Tibial nerve (tissue), 4 donors: ENCODE measurements around the gene CCNO. TPM values are rescaled to one million over a fixed set of nuclear protein-coding genes. Genes with fewer than 3 reads are reported as not detected.

Experiments used
- DNase-seq, 2 donors: peaks; one replicate each; pipeline ENCODE4 v3.0.0-alpha.2; 2019; ENCODE audit warnings: low spot score in 2 of 2
- H3K27ac ChIP-seq, 4 donors: fragments of 200-600 bp; sonication (generic) in 3 of 4; one replicate each; pipeline ENCODE4 v1.5.1; 2017 to 2019; ENCODE audit warnings: mild to moderate bottlenecking in 1 of 4
- H3K27me3 ChIP-seq, 2 donors: fragments of 200-600 bp; sonication (generic) in 1 of 2; one replicate each; pipeline versions ENCODE4 v1.5.1 to v1.6.0; 2017 to 2019
- H3K36me3 ChIP-seq, 3 donors: fragments of 200-600 bp; sonication (generic); one replicate each; pipeline ENCODE4 v1.5.1; 2018 to 2019
- H3K4me1 ChIP-seq, 4 donors: fragments of 200-600 bp; sonication (generic) in 3 of 4; one replicate each; pipeline ENCODE4 v1.5.1; 2017 to 2019
- H3K4me3 ChIP-seq, 4 donors: fragments of 200-600 bp; sonication (generic) in 3 of 4; one replicate each; pipeline ENCODE4 v1.5.1; 2017 to 2019; ENCODE audit warnings: mild to moderate bottlenecking in 1 of 4, moderate library complexity in 1 of 4
- H3K9me3 ChIP-seq, 4 donors: fragments of 200-600 bp; sonication (generic) in 3 of 4; one replicate each; pipeline ENCODE4 v1.5.1; 2017 to 2019
- CTCF ChIP-seq, 5 experiments: fragments of 200-600 bp in 3 of 5; fragments of 450-650 bp in 2 of 5; sonication (generic) in 3 of 5; IDR thresholded peaks; one replicate each; pipeline ENCODE4 v1.5.1; 2016 to 2019; ENCODE audit warnings: antibody characterized with exemption in 5 of 5, mild to moderate bottlenecking in 3 of 5, moderate library complexity in 2 of 5
- EP300 ChIP-seq, 2 donors: sonication (generic); formaldehyde crosslinking; IDR thresholded peaks; one replicate each; pipeline ENCODE4 v1.6.1; 2017; ENCODE audit warnings: antibody characterized with exemption in 2 of 2, mild to moderate bottlenecking in 1 of 2
- POLR2A ChIP-seq, 2 donors: fragments of 450-650 bp; IDR thresholded peaks; one replicate each; pipeline ENCODE4 v1.6.1; 2017; ENCODE audit warnings: antibody characterized with exemption in 2 of 2, mild to moderate bottlenecking in 2 of 2, moderate library complexity in 2 of 2
- WGBS, 2 donors: methylation state at CpG; one replicate each; pipeline ENCODE4 v1.1.5; 2018; 5-methylcytosine and 5-hydroxymethylcytosine counted together
- total RNA-seq, 4 donors: library from RNA; depleted of rRNA; stranded (reverse); fragments of >200 nt; gene quantifications; one replicate each; pipeline ENCODE4 v1.1.0, GENCODE V29; 2016

CCNO gene
- total RNA-seq, 4 donors from 2014 or later, result 0.30 to 0.87 TPM; not detected in 2

- TF ChIP-seq POLR2A (IDR thresholded peaks at IDR 0.05) (no peak), CTCF (IDR thresholded peaks at IDR 0.05) (no peak), EP300 (IDR thresholded peaks at IDR 0.05) (no peak)
- Histone ChIP-seq H3K9me3 (no peaks in the 10 kb centered on the region), H3K4me1 (no peaks in the 10 kb centered on the region), H3K4me3 (no peak overlapping the region), H3K27me3 (no peaks in the 10 kb centered on the region), H3K36me3 (peaks cover 0 to 58% (median 0%) of the 10 kb centered on the region in 3 donors), H3K27ac (no peak overlapping the region)
- no peak for DNase-seq
- WGBS, 2 donors, result 91 to 94% methylated on average over 4 of the region's 4 CpGs
Observed at GRCh38 chr5:55254802-55255201, 21.4 kb upstream of the CCNO start.

- WGBS, 2 donors, result 88 to 89% methylated on average over 1 of the region's 1 CpG
- TF ChIP-seq EP300 (IDR thresholded peaks at IDR 0.05), result no peak
- TF ChIP-seq CTCF (IDR thresholded peaks at IDR 0.05), result no peak
- no peak for TF ChIP-seq POLR2A (IDR thresholded peaks at IDR 0.05)
- H3K4me1 ChIP-seq, result no peaks in the 10 kb centered on the region
- no peaks in the 10 kb centered on the region for H3K27me3 ChIP-seq
- no peak for DNase-seq
- H3K4me3 ChIP-seq, result no peak overlapping the region
- H3K36me3 ChIP-seq, result peaks cover 0 to 15% (median 0%) of the 10 kb centered on the region in 3 donors
- H3K27ac ChIP-seq, result no peak overlapping the region
- H3K9me3 ChIP-seq, result peaks cover 0 to 22% (median 0%) of the 10 kb centered on the region in 4 donors
Observed at GRCh38 chr5:55250064-55250463, 16.7 kb upstream of the CCNO start.

GRCh38 chr5:55241746-55242145, 8.3 kb upstream of the CCNO start:
- H3K27me3 ChIP-seq, result peaks cover 0 to 43% of the 10 kb centered on the region in 2 donors
- TF ChIP-seq POLR2A (IDR thresholded peaks at IDR 0.05) (no peak), CTCF (IDR thresholded peaks at IDR 0.05) (no peak), EP300 (IDR thresholded peaks at IDR 0.05) (no peak)
- H3K4me1 ChIP-seq, result no peaks in the 10 kb centered on the region
- no peaks in the 10 kb centered on the region for H3K36me3 ChIP-seq
- H3K27ac ChIP-seq, result no peak overlapping the region
- no peak for DNase-seq
- WGBS, 2 donors, result 44 to 56% methylated on average over 4 of the region's 4 CpGs
- no peaks in the 10 kb centered on the region for H3K9me3 ChIP-seq
- H3K4me3 ChIP-seq, result no peak overlapping the region

- no peaks in the 10 kb centered on the region for H3K36me3 ChIP-seq
- H3K27me3 ChIP-seq, result peaks cover 0 to 81% of the 10 kb centered on the region in 2 donors
- H3K4me1 ChIP-seq, result peaks cover 0 to 28% (median 17%) of the 10 kb centered on the region in 4 donors
- no peaks in the 10 kb centered on the region for H3K9me3 ChIP-seq
- no peak for TF ChIP-seq CTCF (IDR thresholded peaks at IDR 0.05)
- TF ChIP-seq EP300 (IDR thresholded peaks at IDR 0.05), result no peak
- TF ChIP-seq POLR2A (IDR thresholded peaks at IDR 0.05), result no peak
- 72 to 80% methylated on average over 10 of the region's 10 CpGs for WGBS, 2 donors
- no peak for DNase-seq
- H3K27ac ChIP-seq, result no peak overlapping the region
- no peak overlapping the region for H3K4me3 ChIP-seq
Observed at GRCh38 chr5:55236800-55237199, 3.4 kb upstream of the CCNO start.

GRCh38 chr5:55234121-55234700, 803 bp upstream of the CCNO start:
- H3K36me3 ChIP-seq, result no peaks in the 10 kb centered on the region
- TF ChIP-seq EP300 (IDR thresholded peaks at IDR 0.05) (peak in 1 of 2 donors; percentile 8), CTCF (IDR thresholded peaks at IDR 0.05) (no peak)
- no peak overlapping the region for H3K27ac ChIP-seq
- H3K9me3 ChIP-seq, result no peaks in the 10 kb centered on the region
- WGBS, 2 donors, result 7 to 9% methylated on average over 28 to 31 of the region's 31 CpGs
- H3K27me3 ChIP-seq, result peaks cover 0 to 90% of the 10 kb centered on the region in 2 donors
- no peak for DNase-seq
- peak overlapping the region; percentile 38 to 67 (median 58) for H3K4me3 ChIP-seq
- H3K4me1 ChIP-seq, result peaks cover 0 to 38% (median 25%) of the 10 kb centered on the region in 4 donors
